Measurements from ENCODE around the gene CARTPT.

Gene CARTPT

DNA sequence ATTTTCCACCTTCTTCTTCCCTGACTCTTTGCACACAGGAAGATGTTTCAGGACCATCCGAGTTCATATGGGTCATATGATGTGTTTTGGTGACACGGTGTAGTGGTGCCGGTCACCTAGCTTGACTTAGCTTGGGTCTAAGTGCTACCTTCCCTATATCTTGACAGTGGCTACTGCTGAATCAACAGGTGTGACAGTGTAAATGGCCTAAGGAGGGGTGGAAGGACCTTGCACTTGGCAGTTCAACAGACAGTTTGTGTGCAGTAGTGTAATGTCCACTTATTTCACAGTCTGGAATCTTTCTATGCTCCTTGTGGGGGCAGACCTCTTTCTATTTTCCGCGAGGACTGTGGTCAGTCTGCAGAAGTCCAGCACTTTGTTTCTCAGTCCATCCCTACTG is 43.8 kb downstream of the CARTPT start:
- no peak for DNase-seq (ENCODE audit: low spot score)
- TF ChIP-seq, protein P1, sequence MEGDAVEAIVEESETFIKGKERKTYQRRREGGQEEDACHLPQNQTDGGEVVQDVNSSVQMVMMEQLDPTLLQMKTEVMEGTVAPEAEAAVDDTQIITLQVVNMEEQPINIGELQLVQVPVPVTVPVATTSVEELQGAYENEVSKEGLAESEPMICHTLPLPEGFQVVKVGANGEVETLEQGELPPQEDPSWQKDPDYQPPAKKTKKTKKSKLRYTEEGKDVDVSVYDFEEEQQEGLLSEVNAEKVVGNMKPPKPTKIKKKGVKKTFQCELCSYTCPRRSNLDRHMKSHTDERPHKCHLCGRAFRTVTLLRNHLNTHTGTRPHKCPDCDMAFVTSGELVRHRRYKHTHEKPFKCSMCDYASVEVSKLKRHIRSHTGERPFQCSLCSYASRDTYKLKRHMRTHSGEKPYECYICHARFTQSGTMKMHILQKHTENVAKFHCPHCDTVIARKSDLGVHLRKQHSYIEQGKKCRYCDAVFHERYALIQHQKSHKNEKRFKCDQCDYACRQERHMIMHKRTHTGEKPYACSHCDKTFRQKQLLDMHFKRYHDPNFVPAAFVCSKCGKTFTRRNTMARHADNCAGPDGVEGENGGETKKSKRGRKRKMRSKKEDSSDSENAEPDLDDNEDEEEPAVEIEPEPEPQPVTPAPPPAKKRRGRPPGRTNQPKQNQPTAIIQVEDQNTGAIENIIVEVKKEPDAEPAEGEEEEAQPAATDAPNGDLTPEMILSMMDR (IDR thresholded peaks at IDR 0.05; ENCODE audit: extremely low read depth, missing control alignments): no peak

DNA sequence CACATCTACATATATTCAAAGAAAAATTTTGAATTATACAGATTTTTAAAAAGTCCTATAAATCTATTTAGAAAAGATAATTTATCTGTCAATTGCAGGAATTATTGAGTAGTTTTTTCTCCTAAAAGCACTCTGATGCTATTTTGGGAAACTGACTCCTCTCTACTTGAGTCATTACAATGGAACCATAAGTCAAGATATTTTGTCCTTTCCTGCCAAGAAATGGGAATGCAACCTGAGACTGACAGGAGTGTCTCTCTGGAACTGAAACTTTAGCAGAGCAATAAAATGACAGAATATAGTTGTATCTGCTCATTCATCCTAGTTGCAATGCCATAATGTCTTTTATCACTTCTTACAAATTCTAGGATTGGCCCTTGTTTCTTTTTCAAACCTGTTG is 48.6 kb downstream of the CARTPT start:
- DNase-seq (ENCODE audit: low spot score): no peak
- TF ChIP-seq, protein P1 (IDR thresholded peaks at IDR 0.05; ENCODE audit: extremely low read depth, missing control alignments): no peak

DNA sequence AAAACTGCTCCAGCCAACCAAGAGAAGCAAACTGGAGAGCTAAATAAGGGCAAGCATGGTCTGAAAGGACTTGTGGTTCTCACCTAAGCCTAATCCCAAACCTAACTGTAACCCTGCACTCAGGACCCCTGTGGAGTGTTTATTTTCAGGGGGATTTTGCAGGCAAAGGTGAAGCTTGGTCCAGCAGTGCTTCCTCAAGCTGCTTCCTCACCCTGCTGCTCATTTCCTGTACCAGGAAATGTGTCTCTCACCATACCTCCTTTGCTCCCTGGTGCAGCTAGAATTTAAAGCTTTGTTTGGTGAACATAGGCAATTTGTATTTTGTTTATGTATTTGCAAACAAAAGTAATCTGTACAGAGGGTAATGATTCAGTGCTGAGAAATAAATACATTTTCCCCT is 50.2 kb downstream of the CARTPT start:
- DNase-seq (ENCODE audit: low spot score): no peak

DNA sequence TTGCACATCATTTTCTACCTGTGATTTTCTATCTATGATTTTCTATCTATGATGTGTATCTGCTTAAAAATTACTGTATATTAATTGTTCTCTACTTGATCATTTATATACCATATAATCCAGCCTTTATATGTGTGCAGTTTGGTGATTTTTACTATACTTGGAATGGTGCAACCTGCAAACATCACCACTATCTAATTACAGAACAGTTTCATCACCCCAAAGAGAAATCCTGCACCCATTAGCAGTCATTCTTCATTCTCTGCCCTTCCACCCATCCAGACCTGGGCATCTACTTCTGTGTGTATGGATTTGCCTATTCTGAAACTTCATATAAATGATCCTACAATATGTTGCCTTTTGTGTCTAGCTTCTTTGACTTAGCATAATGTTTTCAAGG is 51.3 kb downstream of the CARTPT start:
- TF ChIP-seq, protein P1 (IDR thresholded peaks at IDR 0.05; ENCODE audit: extremely low read depth, missing control alignments): no peak
- DNase-seq (ENCODE audit: low spot score): no peak

More for the DNA sequence above, 50.2 kb downstream of the CARTPT start:
- TF ChIP-seq, protein P1 (IDR thresholded peaks at IDR 0.05; ENCODE audit: extremely low read depth, missing control alignments): no peak
